Psoas muscle (tissue), 8 donors: ENCODE results near the gene CACNA1B. TPM values are rescaled to one million over a fixed set of nuclear protein-coding genes. Genes with fewer than 3 reads are reported as not detected.
A peak's percentile ranks its signal among the peaks of the same experiment; 100 is the strongest.
"Not testable (repeated sequence)": the region's sequence is repeated elsewhere in the genome, so short reads cannot be mapped to it uniquely, and the experiment has no call there.

ENCODE experiments used
- ATAC-seq, 4 donors: fragments of 200-7000 bp; cut with Tn5 transposase; one replicate each; pipeline ENCODE4 v1.9.1; 2020; ENCODE audit warnings: moderate library complexity in 3 of 4, mild to moderate bottlenecking in 2 of 4
- DNase-seq, 2 donors: peaks; one replicate each; pipeline ENCODE4 v3.0.0-alpha.2; 2020
- H3K27ac ChIP-seq: fragments of 200-600 bp; one replicate; pipeline ENCODE4 v1.8.0; 2022
- H3K27me3 ChIP-seq, 3 donors: fragments of 200-600 bp in 1 of 3; one replicate each; pipeline versions ENCODE4 v1.6.1 to v1.8.0; 2013 to 2022; ENCODE audit warnings: low read length in 2 of 3, mild to moderate bottlenecking in 2 of 3, moderate library complexity in 1 of 3; ENCODE audit not compliant: insufficient read depth in 3 of 3
- H3K36me3 ChIP-seq, 2 donors: fragments of 200-600 bp in 1 of 2; one replicate each; pipeline versions ENCODE4 v1.6.1 to v1.8.0; 2013 to 2022; ENCODE audit warnings: low read depth in 1 of 2, mild to moderate bottlenecking in 1 of 2, moderate library complexity in 1 of 2; ENCODE audit not compliant: insufficient read depth in 1 of 2
- H3K4me1 ChIP-seq: fragments of 200-600 bp; one replicate; pipeline ENCODE4 v1.8.0; 2022
- H3K4me3 ChIP-seq: fragments of 200-600 bp; one replicate; pipeline ENCODE4 v1.8.0; 2022; ENCODE audit warnings: mild to moderate bottlenecking
- H3K9me3 ChIP-seq: fragments of 200-600 bp; one replicate; pipeline ENCODE4 v1.8.0; 2022
- WGBS, 3 donors: extraction: QIAGEN DNeasy Blood & Tissue Kit; methylation state at CpG; one replicate each; pipeline versions ENCODE4 v1.1.6 to v1.1.7; 2013; 5-methylcytosine and 5-hydroxymethylcytosine counted together
- intact Hi-C, 2 donors: fragments of 100-400 bp; cut with DNase I; formaldehyde crosslinking; loops; one replicate each; pipeline versions ENCODE4 v1.11.0 to v1.14.2; 2022
- polyA plus RNA-seq, 3 donors: library from polyadenylated mRNA; stranded (reverse); fragments of 200-250 nt; gene quantifications; one replicate each; pipeline ENCODE4 v1.2.3, GENCODE V29; 2013
- total RNA-seq, 4 donors: library from RNA; stranded (reverse); fragmentation: NEBNext Ultra II Directional in 2 of 4; extraction: Animal tissue kit (Norgen Biotek cat#: 25700) in 2 of 4; gene quantifications; one replicate each; pipeline versions ENCODE4 v1.2.1 to v1.2.4, GENCODE V29; 2021 to 2023
- TF ChIP-seq, protein P1 (sequence below): fragments of 200-600 bp; IDR thresholded peaks from one replicate; pipeline ENCODE4 v1.8.0; 2022; ENCODE audit warnings: antibody characterized with exemption
- donor health status: healthy with polysubstance abuse.
- donor health status: DM: no; HTN: no; CAD: no; lungs with moderate emphysema.
- donor health status: Bipolar disorder and iron deficiency.
- donor health status: healthy.
- donor health status: DM: yes; HTN: yes; CAD: no.
- donor health status: DM: no; HTN: no; CAD: no.
- donor health status: DM: no; HTN: no; CAD: no.
- donor health status: DM: yes; HTN: yes; CAD: no.

Gene CACNA1B
- total and polyA plus RNA-seq, 7 donors = 0.01 to 0.02 TPM; not detected in 5

DNA sequence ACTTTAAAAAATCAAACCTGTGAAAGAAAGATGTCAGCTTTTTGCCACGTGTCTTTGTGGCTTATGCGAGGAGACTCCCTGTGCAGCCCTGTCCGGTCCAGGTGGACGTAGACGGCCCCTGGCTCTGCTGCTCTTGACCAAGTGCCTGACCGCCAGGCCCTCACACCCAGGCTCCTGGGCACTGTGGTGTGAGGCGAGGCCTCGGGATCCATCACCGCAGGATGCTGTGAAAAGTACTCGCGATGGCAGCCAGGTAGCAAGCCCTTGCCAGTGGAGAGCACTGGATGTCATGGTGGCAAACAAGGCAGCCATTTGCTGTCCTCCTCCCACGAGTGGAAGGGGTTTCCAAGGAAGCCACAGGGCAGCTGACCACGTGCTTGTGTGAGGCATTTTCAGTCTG lies 245.1 kb downstream of the CACNA1B start:
- no peaks in the 10 kb centered on the region for H3K4me1 ChIP-seq
- no peaks in the 10 kb centered on the region for H3K27me3 ChIP-seq
- ATAC-seq = no peak
- H3K4me3 ChIP-seq = no peak overlapping the region
- H3K36me3 ChIP-seq = no peaks in the 10 kb centered on the region
- intact Hi-C loops = no loop called here
- WGBS, 3 donors = 73 to 80% (median 75%) methylated on average over 13 of the region's 13 CpGs
- TF ChIP-seq, protein P1, sequence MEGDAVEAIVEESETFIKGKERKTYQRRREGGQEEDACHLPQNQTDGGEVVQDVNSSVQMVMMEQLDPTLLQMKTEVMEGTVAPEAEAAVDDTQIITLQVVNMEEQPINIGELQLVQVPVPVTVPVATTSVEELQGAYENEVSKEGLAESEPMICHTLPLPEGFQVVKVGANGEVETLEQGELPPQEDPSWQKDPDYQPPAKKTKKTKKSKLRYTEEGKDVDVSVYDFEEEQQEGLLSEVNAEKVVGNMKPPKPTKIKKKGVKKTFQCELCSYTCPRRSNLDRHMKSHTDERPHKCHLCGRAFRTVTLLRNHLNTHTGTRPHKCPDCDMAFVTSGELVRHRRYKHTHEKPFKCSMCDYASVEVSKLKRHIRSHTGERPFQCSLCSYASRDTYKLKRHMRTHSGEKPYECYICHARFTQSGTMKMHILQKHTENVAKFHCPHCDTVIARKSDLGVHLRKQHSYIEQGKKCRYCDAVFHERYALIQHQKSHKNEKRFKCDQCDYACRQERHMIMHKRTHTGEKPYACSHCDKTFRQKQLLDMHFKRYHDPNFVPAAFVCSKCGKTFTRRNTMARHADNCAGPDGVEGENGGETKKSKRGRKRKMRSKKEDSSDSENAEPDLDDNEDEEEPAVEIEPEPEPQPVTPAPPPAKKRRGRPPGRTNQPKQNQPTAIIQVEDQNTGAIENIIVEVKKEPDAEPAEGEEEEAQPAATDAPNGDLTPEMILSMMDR = no peak
- no peaks in the 10 kb centered on the region for H3K9me3 ChIP-seq
- no peak overlapping the region for H3K27ac ChIP-seq
- DNase-seq = peak in 1 of 2 donors; percentile 22

DNA sequence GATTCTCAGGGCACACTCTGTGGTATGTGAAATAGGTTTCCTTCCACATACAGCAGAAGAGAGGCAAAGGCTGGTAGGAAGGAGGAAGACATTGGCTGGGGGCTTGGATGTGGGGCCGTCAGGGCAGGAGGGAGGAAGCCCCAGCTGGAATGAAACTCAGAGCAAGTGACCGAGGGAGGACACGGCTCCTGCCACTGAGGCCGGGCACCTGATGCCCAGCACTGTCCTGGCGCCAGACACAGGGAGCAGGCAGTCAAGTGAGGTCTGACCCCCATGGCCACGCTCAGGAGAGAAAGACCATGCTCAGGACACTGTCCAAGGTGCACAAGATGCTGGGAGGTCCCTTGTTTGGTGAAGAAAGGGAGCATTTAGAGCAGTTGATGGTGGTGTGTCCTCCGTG lies 245.5 kb downstream of the CACNA1B start:
- no peaks in the 10 kb centered on the region for H3K36me3 ChIP-seq
- no peak overlapping the region for H3K27ac ChIP-seq
- H3K4me3 ChIP-seq = no peak overlapping the region
- no peaks in the 10 kb centered on the region for H3K4me1 ChIP-seq
- H3K27me3 ChIP-seq = no peaks in the 10 kb centered on the region
- TF ChIP-seq, protein P1 = no peak
- DNase-seq (peak in 1 of 2 donors; percentile 15), ATAC-seq (no peak)
- intact Hi-C loops = no loop called here
- H3K9me3 ChIP-seq = no peaks in the 10 kb centered on the region
- WGBS, 3 donors = 73 to 84% (median 80%) methylated on average over 7 of the region's 7 CpGs

DNA sequence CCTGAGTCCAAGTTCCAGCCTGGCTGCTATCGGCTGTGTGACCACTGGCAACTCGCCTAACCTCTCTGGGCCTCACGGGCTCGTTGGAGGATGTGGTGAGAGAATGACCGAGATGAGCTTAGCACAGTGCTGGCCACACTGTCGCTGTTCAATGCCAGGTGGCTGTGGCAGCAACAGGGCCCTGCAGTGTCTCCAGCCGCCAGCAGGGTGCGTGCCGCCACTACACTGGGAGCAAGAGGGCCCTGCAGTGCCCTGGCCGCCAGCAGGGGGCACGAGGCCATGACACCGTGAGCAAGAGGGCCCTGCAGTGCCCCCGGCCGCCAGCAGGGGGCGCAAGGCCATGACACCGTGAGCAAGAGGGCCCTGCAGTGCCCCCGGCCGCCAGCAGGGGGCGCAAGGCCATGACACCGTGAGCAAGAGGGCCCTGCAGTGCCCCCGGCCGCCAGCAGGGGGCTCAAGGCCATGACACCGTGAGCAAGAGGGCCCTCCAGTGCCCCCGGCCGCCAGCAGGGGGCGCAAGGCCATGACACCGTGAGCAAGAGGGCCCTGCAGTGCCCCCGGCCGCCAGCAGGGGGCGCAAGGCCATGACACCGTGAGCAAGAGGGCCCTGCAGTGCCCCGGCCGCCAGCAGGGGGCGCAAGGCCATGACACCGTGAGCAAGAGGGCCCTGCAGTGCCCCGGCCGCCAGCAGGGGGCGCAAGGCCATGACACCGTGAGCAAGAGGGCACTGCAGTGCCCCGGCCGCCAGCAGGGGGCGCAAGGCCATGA lies 248.7 kb downstream of the CACNA1B start:
- intact Hi-C loops, H3K4me1 ChIP-seq, ATAC-seq, H3K9me3 ChIP-seq, H3K27me3 ChIP-seq, H3K36me3 ChIP-seq, H3K27ac ChIP-seq, H3K4me3 ChIP-seq: not testable (repeated sequence)
- WGBS, 3 donors = 70 to 78% (median 71%) methylated on average over 5 to 16 of the region's 42 CpGs
- DNase-seq = peak in 1 of 2 donors; percentile 8

DNA sequence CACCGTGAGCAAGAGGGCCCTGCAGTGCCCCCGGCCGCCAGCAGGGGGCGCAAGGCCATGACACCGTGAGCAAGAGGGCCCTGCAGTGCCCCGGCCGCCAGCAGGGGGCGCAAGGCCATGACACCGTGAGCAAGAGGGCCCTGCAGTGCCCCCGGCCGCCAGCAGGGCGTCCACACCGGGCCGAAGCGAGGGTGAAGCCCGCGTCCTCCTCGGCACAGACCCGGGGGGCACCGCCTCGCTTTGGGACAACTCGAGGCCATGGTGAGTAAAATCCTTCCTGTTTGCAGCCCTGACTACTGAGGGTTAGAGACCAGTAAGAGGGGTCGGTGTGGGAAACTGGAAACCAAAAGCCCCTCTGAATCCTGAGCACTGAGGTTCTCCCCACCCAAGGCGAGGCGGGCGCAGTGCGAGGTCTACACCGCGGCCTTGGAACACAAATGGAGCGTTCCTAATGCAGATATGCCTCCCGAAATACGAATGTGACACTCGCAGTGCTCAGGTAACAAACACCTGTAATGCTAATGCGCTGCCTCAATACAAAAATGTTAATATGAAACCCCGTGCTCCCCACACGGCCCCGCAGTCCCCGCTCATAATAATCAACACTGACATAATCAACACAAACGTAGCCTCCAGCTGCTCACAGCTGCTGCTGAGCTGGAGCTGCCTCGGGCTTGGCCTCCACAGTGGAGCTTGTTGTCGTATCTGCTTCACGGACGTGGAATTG lies 249.4 kb downstream of the CACNA1B start:
- H3K9me3 ChIP-seq, H3K4me3 ChIP-seq, DNase-seq, ATAC-seq, H3K27me3 ChIP-seq, H3K27ac ChIP-seq, H3K4me1 ChIP-seq, H3K36me3 ChIP-seq, intact Hi-C loops: not testable (repeated sequence)
- WGBS, 3 donors = 51 to 54% (median 51%) methylated on average over 9 to 23 of the region's 43 CpGs

DNA sequence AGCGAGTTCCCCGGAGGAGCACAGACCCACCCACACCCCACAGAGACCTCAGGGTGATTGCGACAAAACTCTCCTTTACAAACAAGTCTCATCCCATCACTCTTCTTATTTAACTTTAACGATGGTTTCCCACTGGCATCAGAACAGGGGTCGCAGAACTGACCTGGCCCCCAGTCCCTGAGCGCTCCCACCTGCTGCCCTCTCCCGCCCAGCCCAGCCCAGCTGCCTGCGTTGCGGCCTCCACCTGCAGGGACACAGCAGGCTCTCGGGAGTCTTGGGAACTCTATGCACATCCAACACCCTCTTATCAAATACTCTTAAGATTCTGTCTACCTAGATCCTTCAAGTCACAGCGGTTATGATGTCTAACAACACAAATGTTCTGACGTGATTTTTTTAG lies 250.4 kb downstream of the CACNA1B start:
- H3K9me3 ChIP-seq, intact Hi-C loops, H3K4me1 ChIP-seq, H3K27ac ChIP-seq, ATAC-seq, H3K27me3 ChIP-seq, H3K36me3 ChIP-seq, H3K4me3 ChIP-seq: not testable (repeated sequence)
- DNase-seq = peak in 1 of 2 donors; percentile 6
- 71 to 91% (median 77%) methylated on average over 8 to 10 of the region's 12 CpGs for WGBS, 3 donors

DNA sequence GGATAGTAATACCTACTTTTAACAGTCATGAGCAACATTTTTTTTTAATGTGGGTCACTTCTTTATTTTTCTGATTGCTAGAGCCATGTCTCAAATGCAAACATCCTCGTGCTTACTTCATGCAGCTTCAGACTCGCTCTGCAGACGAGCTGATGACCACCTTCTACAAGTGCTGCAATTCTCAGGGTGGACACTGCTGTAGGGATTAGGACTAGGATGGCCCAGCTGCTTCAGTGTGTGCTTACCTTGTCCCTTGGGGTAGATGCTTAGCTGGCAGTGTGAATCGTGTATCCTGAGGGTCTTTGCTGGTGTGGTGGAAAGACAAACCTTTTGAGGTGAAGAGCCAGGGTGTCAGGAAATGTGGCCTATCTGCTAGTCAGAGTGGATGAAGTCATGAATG lies 251.7 kb downstream of the CACNA1B start:
- peak in 1 of 2 donors; percentile 1 for DNase-seq
- intact Hi-C loops, H3K27me3 ChIP-seq, H3K4me3 ChIP-seq, H3K4me1 ChIP-seq, ATAC-seq, H3K27ac ChIP-seq, H3K36me3 ChIP-seq, H3K9me3 ChIP-seq: not testable (repeated sequence)
- 68 to 74% (median 68%) methylated on average over 4 of the region's 4 CpGs for WGBS, 3 donors

DNA sequence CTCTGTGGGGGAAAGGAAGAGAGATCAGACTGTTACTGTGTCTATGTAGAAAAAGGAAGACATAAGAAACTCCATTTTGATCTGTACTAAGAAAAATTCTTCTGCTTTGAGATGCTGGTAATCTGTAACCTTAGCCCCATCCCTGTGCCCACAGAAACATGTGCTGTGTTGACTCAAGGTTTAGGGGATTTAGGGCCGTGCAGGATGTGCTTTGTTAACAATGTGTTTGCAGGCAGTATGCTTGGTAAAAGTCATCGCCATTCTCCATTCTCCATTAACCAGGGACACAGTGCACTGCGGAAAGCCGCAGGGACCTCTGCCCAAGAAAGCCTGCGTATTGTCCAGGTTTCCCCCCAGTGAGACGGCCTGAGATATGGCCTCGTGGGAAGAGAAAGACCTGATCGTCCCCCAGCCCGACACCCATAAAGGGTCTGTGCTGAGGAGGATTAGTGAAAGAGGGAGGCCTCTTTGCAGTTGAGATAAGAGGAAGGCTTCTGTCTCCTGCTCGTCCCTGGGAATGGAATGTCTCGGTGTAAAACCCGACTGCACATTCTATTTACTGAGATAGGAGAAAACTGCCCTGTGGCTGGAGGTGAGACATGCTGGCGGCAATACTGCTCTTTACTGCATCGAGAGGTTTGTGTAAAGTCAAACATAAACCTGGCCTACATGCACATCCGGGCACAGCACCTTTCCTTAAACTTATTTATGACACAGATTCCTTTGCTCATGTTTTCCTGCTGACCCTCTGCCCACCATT lies 255.5 kb downstream of the CACNA1B start:
- H3K27me3 ChIP-seq, DNase-seq, ATAC-seq, H3K27ac ChIP-seq, H3K4me3 ChIP-seq, H3K9me3 ChIP-seq, intact Hi-C loops, H3K36me3 ChIP-seq, H3K4me1 ChIP-seq: not testable (repeated sequence)
- 74 to 80% (median 79%) methylated on average over 15 of the region's 15 CpGs for WGBS, 3 donors

DNA sequence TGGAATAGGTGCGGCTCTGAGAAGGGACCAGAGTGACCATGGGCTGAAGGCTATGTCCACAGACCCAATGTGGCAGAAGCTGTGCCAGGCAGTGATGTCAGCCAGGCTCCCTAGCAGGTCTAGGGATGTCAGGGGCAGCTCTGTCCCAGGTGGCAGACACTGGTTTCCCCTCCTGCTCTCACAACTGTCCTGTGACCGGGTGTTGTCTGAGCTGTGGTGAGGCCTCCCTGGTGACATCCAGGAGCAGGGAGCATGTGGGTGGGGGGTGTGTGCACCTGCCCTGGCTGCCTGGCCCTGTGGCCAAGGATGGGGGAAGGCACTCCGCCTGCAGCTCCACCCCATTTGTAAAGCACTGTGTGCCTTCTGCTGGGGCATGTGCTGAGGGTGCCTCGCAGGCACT lies 257.0 kb downstream of the CACNA1B start:
- ATAC-seq, H3K27ac ChIP-seq, H3K4me3 ChIP-seq, H3K27me3 ChIP-seq, H3K4me1 ChIP-seq, intact Hi-C loops, DNase-seq, H3K9me3 ChIP-seq, H3K36me3 ChIP-seq: not testable (repeated sequence)
- 86 to 90% (median 88%) methylated on average over 3 to 4 of the region's 4 CpGs for WGBS, 3 donors

DNA sequence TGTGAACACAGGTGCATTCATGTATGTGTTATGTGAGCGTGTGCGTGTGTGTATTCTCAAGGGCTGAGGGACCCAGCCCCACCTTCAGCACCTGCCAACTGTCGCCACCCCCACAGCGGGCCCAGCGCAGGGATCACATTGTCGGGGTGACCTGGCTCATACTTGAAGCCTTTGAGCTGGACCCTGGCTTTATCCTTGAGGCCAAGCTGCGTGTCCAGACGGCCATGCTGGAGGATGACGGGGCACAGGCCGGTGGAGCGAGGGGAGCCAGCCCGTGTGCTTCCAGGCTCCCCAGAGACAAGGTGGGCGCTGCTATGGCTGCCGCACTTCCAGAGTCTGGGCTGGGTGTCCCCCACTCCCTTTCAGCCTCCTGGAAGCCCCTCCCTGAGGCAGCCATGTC lies 261.5 kb downstream of the CACNA1B start:
- H3K27ac ChIP-seq, ATAC-seq, H3K9me3 ChIP-seq, H3K27me3 ChIP-seq, H3K4me1 ChIP-seq, intact Hi-C loops, H3K36me3 ChIP-seq, H3K4me3 ChIP-seq: not testable (repeated sequence)
- WGBS, 3 donors = 88 to 94% (median 91%) methylated on average over 13 to 14 of the region's 14 CpGs
- DNase-seq = peak in 1 of 2 donors; percentile 36
